HG03571 (cell line): ENCODE data around the gene MAGEB6.
"Not testable (repeated sequence)": the region's sequence is repeated elsewhere in the genome, so short reads cannot be mapped to it uniquely, and the experiment has no call there.

ENCODE experiments used
- ATAC-seq: cut with Tn5 transposase; IDR thresholded peaks from one replicate; pipeline ENCODE4 v1.9.1; 2021; ENCODE audit not compliant: unreplicated experiment

MAGEB6 gene, protein sequence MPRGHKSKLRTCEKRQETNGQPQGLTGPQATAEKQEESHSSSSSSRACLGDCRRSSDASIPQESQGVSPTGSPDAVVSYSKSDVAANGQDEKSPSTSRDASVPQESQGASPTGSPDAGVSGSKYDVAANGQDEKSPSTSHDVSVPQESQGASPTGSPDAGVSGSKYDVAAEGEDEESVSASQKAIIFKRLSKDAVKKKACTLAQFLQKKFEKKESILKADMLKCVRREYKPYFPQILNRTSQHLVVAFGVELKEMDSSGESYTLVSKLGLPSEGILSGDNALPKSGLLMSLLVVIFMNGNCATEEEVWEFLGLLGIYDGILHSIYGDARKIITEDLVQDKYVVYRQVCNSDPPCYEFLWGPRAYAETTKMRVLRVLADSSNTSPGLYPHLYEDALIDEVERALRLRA

DNA sequence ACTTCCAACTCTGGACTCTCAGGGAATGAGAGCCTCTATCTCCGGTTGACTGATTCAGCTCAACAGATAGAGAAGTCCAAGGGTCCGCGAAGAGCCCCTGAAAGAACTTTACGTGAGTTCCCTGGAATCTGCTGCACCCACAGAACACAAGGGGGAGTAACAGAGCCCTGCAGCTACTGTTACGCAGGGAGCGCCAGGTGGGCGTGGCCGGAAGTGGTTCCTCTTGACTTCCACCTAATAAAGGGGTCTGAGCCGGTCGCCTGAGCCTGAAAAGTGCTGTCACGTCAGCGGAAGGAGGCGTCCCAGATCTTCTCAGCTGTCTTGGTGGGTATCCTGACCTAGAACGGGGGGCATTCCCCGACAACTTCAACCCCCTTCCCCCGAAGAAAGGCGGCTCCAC is at the start of gene MAGEB6:
Gene MAGEB6, plus strand, starts transcription at position 237 of the 400 bp plus-strand sequence. CDS start 1,407 bp downstream, outside the sequence.
- no peak for ATAC-seq

DNA sequence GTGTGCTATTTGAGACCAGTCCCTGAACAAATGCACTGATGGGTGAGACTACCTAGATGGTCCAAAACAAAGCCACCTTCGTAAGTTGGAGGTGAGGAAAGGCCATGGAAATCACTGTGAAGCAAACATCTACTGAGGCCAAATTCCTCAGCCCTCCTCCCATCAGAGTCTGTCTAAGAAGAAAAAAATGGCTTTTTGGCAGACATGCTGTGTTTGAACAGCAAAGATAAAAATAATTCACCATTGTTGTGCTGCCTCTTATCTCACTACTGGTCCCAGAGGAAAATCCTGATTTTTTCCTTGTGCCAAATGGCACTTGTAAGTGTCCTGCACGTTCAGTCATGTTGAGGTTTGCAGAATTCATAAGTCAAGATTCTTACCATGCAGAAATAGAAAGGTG is 46.2 kb upstream of the MAGEB6 start:
- no peak for ATAC-seq

DNA sequence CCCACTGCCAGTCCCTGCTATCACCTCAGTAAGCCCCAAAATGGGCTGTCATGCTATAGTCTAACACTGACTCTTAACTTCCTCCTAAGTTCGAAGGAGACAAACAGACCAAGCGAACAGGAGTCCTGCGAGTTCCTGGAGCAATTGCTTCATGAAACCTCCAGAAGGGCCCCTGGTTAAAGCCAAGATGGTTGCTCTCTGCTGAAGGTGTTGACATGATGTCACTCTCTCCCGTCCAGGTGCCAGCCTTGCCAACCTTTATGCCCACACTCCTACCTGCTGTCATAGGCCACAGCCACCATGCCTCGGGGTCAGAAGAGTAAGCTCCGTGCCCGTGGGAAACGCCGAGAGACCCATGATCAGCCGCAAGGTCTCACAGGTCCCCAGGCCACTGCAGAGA is 31.9 kb upstream of the MAGEB6 start, which contains the start of gene MAGEB6B:
Gene MAGEB6B, plus strand, starts transcription at position 301 of the 400 bp plus-strand sequence. Its CDS starts 0 bp downstream, at position 301.
- no peak for ATAC-seq

DNA sequence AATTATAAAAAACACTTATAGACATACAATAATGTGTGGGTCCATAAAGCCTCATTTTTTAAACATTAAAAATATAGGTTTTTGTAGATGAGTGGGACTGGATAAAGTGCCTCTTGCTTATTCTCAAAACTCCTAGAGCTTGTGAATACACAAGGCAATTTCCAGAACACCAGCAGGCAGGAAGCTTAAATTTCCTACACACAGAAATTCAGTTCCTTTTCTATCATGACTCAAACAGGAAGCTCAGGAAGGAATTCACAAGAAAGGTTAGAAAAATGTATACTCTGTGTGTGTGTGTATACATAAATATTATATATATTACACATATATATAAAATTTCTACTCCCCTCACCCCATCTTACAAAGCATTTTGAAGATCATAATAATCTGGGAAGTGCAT is 11.3 kb downstream of the MAGEB6 start:
- no peak for ATAC-seq

DNA sequence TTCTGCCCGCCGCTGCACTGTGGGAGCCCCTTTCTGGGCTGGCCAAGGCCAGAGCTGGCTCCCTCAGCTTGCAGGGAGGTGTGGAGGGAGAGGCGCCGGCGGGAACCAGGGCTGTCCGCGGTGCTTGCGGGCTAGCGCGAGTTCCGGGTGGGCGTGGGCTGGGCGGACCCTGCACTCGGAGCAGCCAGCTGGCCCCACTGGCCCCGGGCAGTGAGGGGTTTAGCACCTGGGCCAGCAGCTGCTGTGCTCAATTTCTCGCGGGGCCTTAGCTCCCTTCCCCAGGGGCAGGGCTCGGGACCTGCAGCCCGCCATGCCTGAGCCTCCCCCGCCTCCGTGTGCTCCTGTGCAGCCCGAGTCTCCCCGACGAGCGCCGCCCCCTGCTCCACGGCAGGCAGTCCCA is 12.5 kb downstream of the MAGEB6 start:
- ATAC-seq = not testable (repeated sequence)

DNA sequence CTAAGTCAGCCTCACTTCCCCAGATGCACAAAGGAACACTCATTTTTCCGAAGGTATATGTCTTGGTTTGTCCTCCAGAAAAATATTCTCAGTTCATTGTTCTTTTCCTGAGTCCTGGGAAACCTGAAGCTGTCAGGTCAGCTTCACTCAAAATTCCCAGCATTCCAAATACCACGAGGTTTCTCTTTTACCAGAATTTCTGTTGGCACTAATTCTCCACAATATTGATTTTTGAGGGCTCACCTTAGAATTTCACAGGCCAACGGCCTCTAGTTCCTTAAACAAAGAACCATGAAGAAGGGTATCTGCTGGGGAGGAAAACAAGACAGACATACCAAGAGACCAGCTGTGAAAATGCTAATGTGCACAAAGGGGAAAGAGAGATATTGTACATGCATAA is 15.8 kb downstream of the MAGEB6 start:
- ATAC-seq = no peak

DNA sequence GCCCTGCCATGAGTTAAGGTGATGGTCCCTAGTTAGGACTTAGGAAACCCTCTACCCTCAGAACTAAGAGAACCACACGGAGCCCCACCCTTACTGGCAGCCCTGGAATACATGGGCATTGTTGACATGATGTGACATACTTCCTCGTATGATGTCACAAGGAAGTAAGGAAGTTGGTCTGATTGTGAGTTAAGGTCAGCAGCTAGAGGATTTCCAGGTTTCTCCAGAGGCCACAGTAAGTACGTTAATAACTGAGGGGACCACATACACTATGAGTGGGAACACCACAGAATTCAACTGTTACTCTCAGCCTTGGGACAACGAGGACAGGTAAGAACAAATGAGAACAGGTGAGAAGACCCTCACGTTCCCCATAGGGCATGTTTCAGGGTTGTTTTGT is 23.6 kb downstream of the MAGEB6 start, which contains the start of gene MAGEB5:
Gene MAGEB5, plus strand, starts transcription at position 301 of the 400 bp plus-strand sequence. CDS start 1,133 bp downstream, outside the sequence.
- ATAC-seq = no peak

DNA sequence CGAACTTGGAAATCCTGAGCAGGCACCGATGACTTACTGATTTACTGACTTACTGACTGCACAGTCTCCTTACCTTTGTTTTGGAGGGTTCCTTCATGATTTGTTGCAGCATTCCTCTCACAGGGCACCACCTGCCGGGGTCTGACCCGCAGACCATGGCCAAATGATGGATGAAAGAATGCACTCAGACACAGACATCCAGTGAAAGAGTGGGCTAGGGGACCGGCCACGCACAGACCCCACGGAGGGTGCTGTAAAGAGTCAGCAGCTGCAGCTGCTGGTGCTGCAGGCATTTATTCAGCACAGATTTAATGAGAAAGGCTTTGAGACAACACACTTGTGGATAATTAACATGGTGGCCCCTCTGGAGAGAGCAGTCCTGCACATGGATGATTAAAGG is 27.1 kb downstream of the MAGEB6 start:
- ATAC-seq = no peak

DNA sequence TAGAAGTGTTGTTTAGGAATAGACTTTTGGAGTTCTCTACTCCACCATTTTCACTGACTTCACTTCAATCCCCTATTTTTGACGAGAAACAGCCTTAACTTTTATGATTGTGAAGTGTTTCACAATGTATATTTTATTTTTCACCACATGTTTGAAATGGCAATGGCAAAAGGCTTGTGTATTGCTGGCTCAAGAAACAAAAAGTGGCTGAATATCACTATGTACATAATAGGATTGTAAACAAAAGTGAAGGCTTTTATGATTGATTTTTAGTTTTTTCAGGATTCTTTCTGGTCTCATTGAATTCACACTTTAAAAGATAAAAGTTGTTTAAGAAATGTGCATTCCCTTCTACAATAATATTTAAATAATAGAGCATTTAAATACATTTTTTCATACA is 41.9 kb downstream of the MAGEB6 start:
- ATAC-seq = no peak
